SK-N-SH treated with all-trans-retinoic acid at 6 μM for 48 hours (cell line): Measurements from ENCODE around the gene FNIP2.

ENCODE experiments used
- ARNTL ChIP-seq: fragments of 450-650 bp; formaldehyde crosslinking; IDR thresholded peaks from 2 replicates; pipeline ENCODE4 v1.5.0; 2020; ENCODE audit warnings: low read depth, mild to moderate bottlenecking, moderate library complexity, borderline replicate concordance
- BACH2 ChIP-seq: fragments of 250-450 bp; sonication (Bioruptor Pico); IDR thresholded peaks from 2 replicates; pipeline ENCODE4 v1.9.0; 2021; ENCODE audit warnings: mild to moderate bottlenecking, borderline replicate concordance
- CSDC2 ChIP-seq: fragments of 250-450 bp; sonication (Bioruptor Pico); IDR thresholded peaks from 2 replicates; pipeline ENCODE4 v1.5.0; 2020; ENCODE audit warnings: mild to moderate bottlenecking, moderate library complexity
- ESRRG ChIP-seq: fragments of 250-450 bp; sonication (Bioruptor Pico); IDR thresholded peaks from 2 replicates; pipeline ENCODE4 v1.6.1; 2021; ENCODE audit warnings: mild to moderate bottlenecking
- ISL1 ChIP-seq: fragments of 250-450 bp; sonication (Bioruptor Pico); IDR thresholded peaks from 2 replicates; pipeline ENCODE4 v2.1.2; 2022; ENCODE audit warnings: mild to moderate bottlenecking, moderate library complexity
- PPARA ChIP-seq: fragments of 250-450 bp; sonication (Bioruptor Pico); IDR thresholded peaks from 2 replicates; pipeline ENCODE4 v1.5.0; 2020; ENCODE audit warnings: mild to moderate bottlenecking, borderline replicate concordance
- RARB ChIP-seq: fragments of 250-450 bp; sonication (Bioruptor Pico); IDR thresholded peaks from 2 replicates; pipeline ENCODE4 v1.8.0; 2021; ENCODE audit warnings: mild to moderate bottlenecking, moderate library complexity
- SNAI2 ChIP-seq: fragments of 250-450 bp; sonication (Bioruptor Pico); IDR thresholded peaks from 2 replicates; pipeline ENCODE4 v1.5.0; 2020; ENCODE audit warnings: mild to moderate bottlenecking, moderate library complexity
- TCF4 ChIP-seq: fragments of 250-450 bp; sonication (Bioruptor Pico); IDR thresholded peaks from 2 replicates; pipeline ENCODE4 v1.8.0; 2021; ENCODE audit warnings: mild to moderate bottlenecking, moderate library complexity, borderline replicate concordance
- ZFP3 ChIP-seq: fragments of 250-450 bp; sonication (Bioruptor Pico); IDR thresholded peaks from 2 replicates; pipeline ENCODE4 v1.5.0; 2020; ENCODE audit warnings: mild to moderate bottlenecking, moderate library complexity
- TF ChIP-seq, protein P1 (sequence below): fragments of 250-450 bp; sonication (Bioruptor Pico); IDR thresholded peaks from 2 replicates; pipeline ENCODE4 v1.5.1; 2021; ENCODE audit warnings: mild to moderate bottlenecking, moderate library complexity
- TF ChIP-seq, protein P2 (sequence below): fragments of 250-450 bp; sonication (Bioruptor Pico); IDR thresholded peaks from 2 replicates; pipeline ENCODE4 v1.8.0; 2020; ENCODE audit warnings: mild to moderate bottlenecking, moderate library complexity, borderline replicate concordance
- TF ChIP-seq, protein P3 (sequence below): fragments of 250-450 bp; sonication (Bioruptor Pico); IDR thresholded peaks from 2 replicates; pipeline ENCODE4 v1.5.1; 2020; ENCODE audit warnings: low read depth, mild to moderate bottlenecking, moderate library complexity

DNA sequence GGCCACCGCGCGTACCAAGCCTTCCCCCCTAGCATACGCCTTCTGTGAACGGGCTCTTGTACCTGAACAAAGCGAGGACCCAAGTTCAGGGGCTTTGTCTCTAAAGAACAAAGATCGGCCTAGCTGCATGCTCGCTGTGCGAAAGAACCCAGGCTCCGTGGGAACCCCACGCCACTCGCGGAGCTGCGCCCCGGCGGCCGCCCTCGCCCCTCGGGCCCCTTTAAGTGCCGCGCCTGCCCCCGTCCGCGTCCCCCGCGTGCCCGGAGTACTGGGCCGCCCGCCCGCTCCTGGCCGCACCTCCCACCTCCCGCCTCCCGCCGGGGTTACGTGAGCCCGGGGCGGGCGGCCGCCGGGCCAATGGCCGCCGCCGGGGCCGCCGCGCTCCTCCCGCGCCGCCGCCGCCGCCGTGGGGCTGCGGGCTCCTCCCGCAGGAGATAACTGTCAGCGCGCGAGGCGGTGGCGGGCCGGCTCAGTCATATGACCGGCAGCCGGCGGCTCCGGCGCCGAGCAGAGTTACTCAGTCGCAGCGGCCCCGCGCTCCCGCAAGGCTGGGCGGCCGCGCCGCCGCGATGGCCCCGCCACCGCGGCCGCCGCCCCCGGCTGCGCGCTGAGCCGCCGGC lies at the start of gene FNIP2:
- TF ChIP-seq, protein P1, sequence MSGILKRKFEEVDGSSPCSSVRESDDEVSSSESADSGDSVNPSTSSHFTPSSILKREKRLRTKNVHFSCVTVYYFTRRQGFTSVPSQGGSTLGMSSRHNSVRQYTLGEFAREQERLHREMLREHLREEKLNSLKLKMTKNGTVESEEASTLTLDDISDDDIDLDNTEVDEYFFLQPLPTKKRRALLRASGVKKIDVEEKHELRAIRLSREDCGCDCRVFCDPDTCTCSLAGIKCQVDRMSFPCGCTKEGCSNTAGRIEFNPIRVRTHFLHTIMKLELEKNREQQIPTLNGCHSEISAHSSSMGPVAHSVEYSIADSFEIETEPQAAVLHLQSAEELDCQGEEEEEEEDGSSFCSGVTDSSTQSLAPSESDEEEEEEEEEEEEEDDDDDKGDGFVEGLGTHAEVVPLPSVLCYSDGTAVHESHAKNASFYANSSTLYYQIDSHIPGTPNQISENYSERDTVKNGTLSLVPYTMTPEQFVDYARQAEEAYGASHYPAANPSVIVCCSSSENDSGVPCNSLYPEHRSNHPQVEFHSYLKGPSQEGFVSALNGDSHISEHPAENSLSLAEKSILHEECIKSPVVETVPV (CRISPR knock-in tag): no peak
- TF ChIP-seq PPARA (CRISPR knock-in tag) (no peak), ZFP3 (CRISPR knock-in tag) (no peak), CSDC2 (CRISPR knock-in tag) (no peak), BACH2 (CRISPR knock-in tag) (no peak), RARB (CRISPR knock-in tag) (no peak), ARNTL (CRISPR knock-in tag) (no peak), ISL1 (CRISPR knock-in tag) (no peak), SNAI2 (CRISPR knock-in tag) (no peak), ESRRG (CRISPR knock-in tag) (no peak), TCF4 (CRISPR knock-in tag) (no peak)
- TF ChIP-seq, protein P2, sequence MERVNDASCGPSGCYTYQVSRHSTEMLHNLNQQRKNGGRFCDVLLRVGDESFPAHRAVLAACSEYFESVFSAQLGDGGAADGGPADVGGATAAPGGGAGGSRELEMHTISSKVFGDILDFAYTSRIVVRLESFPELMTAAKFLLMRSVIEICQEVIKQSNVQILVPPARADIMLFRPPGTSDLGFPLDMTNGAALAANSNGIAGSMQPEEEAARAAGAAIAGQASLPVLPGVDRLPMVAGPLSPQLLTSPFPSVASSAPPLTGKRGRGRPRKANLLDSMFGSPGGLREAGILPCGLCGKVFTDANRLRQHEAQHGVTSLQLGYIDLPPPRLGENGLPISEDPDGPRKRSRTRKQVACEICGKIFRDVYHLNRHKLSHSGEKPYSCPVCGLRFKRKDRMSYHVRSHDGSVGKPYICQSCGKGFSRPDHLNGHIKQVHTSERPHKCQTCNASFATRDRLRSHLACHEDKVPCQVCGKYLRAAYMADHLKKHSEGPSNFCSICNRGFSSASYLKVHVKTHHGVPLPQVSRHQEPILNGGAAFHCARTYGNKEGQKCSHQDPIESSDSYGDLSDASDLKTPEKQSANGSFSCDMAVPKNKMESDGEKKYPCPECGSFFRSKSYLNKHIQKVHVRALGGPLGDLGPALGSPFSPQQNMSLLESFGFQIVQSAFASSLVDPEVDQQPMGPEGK (CRISPR knock-in tag): no peak
- TF ChIP-seq, protein P3, sequence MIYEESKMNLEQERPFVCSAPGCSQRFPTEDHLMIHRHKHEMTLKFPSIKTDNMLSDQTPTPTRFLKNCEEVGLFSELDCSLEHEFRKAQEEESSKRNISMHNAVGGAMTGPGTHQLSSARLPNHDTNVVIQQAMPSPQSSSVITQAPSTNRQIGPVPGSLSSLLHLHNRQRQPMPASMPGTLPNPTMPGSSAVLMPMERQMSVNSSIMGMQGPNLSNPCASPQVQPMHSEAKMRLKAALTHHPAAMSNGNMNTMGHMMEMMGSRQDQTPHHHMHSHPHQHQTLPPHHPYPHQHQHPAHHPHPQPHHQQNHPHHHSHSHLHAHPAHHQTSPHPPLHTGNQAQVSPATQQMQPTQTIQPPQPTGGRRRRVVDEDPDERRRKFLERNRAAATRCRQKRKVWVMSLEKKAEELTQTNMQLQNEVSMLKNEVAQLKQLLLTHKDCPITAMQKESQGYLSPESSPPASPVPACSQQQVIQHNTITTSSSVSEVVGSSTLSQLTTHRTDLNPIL (CRISPR knock-in tag): no peak
